Kidney (tissue), 14 donors: Measurements from ENCODE around the gene TTC13. TPM values are rescaled to one million over a fixed set of nuclear protein-coding genes. Genes with fewer than 3 reads are reported as not detected.
"Not testable (repeated sequence)": the region's sequence is repeated elsewhere in the genome, so short reads cannot be mapped to it uniquely, and the experiment has no call there.

Source experiments
- DNase-seq, 5 donors: peaks; one replicate each; pipeline ENCODE4 v3.0.0-alpha.2; 2013 to 2020
- FAIRE-seq: peaks from 2 replicates; lab custom pipeline; 2012; peaks lifted over from hg19 to GRCh38; lab: Jason Lieb, UNC
- H3K27ac ChIP-seq, 2 donors: one replicate each; pipeline ENCODE4 v1.7.0; 2013; ENCODE audit warnings: low read depth in 2 of 2, low read length in 2 of 2, inconsistent platforms in 1 of 2
- H3K27me3 ChIP-seq: one replicate; pipeline ENCODE4 v1.7.1; 2013; ENCODE audit warnings: low read length, inconsistent platforms; ENCODE audit not compliant: control insufficient read depth, insufficient read depth
- H3K36me3 ChIP-seq, 3 donors: one replicate each; pipeline versions ENCODE4 v1.7.0 to v1.7.1; 2013; ENCODE audit warnings: low read length in 3 of 3, control low read depth in 1 of 3, inconsistent platforms in 1 of 3; ENCODE audit not compliant: insufficient read depth in 3 of 3, control insufficient read depth in 2 of 3
- H3K4me1 ChIP-seq, 3 donors: one replicate each; pipeline versions ENCODE4 v1.7.0 to v1.7.1; 2013; ENCODE audit warnings: low read length in 3 of 3, inconsistent platforms in 1 of 3, low read depth in 1 of 3; ENCODE audit not compliant: control insufficient read depth in 2 of 3, insufficient read depth in 2 of 3
- H3K4me3 ChIP-seq, 3 donors: one replicate each; pipeline versions ENCODE4 v1.7.0 to v1.8.1; 2013; ENCODE audit warnings: low read length in 3 of 3, control low read depth in 1 of 3, inconsistent platforms in 1 of 3
- H3K9ac ChIP-seq, 3 donors: one replicate each; pipeline versions ENCODE4 v1.7.0 to v1.7.1; 2013; ENCODE audit warnings: low read length in 3 of 3, control low read depth in 1 of 3, inconsistent platforms in 1 of 3
- H3K9me3 ChIP-seq, 3 donors: one replicate each; pipeline versions ENCODE4 v1.7.0 to v1.7.1; 2013; ENCODE audit warnings: low read length in 3 of 3, control low read depth in 1 of 3, inconsistent platforms in 1 of 3; ENCODE audit not compliant: control insufficient read depth in 2 of 3, insufficient read depth in 1 of 3
- intact Hi-C: fragments of 100-400 bp; cut with DNase I; formaldehyde crosslinking; loops from one replicate; pipeline ENCODE4 v1.11.1; 2022
- polyA plus RNA-seq: library from polyadenylated mRNA; stranded (reverse); fragments of 350-450 nt; fragmentation: Illumina TruSeq; extraction: RNeasy Lipid Tissue Mini Kit (QIAGEN cat#74804); gene quantifications from one replicate; pipeline ENCODE4 v1.2.3, GENCODE V29; 2014; ENCODE audit warnings: low read depth, low replicate concordance; ENCODE audit not compliant: insufficient read depth
- total RNA-seq: library from RNA; stranded (reverse); fragmentation: NEBNext Ultra II Directional; extraction: Animal tissue kit (Norgen Biotek cat#: 25700); gene quantifications from one replicate; pipeline ENCODE4 v1.2.1, GENCODE V29; 2021
- TF ChIP-seq, protein P1 (sequence below): IDR thresholded peaks from 3 replicates; pipeline ENCODE4 v1.5.1; 2012; ENCODE audit warnings: mild to moderate bottlenecking, moderate library complexity, borderline replicate concordance; ENCODE audit not compliant: insufficient read depth; ENCODE audit errors: extremely low read depth
- donor health status: control.
- donor health status: control.
- donor health status: control.
- donor health status: control.
- donor health status: control.
- donor health status: DM: yes; HTN: yes; CAD: no.
- donor health status: Normal renal cell carcinoma (clear cell type).

TTC13 gene
- total and polyA plus RNA-seq, 2 donors from 2014 or later: 4.2 to 15.6 TPM

- H3K9ac ChIP-seq: no peak overlapping the region
- H3K4me1 ChIP-seq: no peaks in the 10 kb centered on the region
- DNase-seq (no peak), FAIRE-seq (no peak)
- no peak overlapping the region for H3K4me3 ChIP-seq
- H3K27me3 ChIP-seq: no peaks in the 10 kb centered on the region
- no peaks in the 10 kb centered on the region for H3K36me3 ChIP-seq
- intact Hi-C loops: no loop called here
- H3K9me3 ChIP-seq: no peaks in the 10 kb centered on the region
- H3K27ac ChIP-seq: no peak overlapping the region
- TF ChIP-seq, protein P1, sequence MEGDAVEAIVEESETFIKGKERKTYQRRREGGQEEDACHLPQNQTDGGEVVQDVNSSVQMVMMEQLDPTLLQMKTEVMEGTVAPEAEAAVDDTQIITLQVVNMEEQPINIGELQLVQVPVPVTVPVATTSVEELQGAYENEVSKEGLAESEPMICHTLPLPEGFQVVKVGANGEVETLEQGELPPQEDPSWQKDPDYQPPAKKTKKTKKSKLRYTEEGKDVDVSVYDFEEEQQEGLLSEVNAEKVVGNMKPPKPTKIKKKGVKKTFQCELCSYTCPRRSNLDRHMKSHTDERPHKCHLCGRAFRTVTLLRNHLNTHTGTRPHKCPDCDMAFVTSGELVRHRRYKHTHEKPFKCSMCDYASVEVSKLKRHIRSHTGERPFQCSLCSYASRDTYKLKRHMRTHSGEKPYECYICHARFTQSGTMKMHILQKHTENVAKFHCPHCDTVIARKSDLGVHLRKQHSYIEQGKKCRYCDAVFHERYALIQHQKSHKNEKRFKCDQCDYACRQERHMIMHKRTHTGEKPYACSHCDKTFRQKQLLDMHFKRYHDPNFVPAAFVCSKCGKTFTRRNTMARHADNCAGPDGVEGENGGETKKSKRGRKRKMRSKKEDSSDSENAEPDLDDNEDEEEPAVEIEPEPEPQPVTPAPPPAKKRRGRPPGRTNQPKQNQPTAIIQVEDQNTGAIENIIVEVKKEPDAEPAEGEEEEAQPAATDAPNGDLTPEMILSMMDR: no peak
Measured at GRCh38 chr1:231027136-231027925, 48.7 kb upstream of the TTC13 start.

- TF ChIP-seq, protein P1: no peak
- no peak for FAIRE-seq
- H3K4me1 ChIP-seq: no peaks in the 10 kb centered on the region
Measured at GRCh38 chr1:231026576-231026975, 47.9 kb upstream of the TTC13 start.

DNA sequence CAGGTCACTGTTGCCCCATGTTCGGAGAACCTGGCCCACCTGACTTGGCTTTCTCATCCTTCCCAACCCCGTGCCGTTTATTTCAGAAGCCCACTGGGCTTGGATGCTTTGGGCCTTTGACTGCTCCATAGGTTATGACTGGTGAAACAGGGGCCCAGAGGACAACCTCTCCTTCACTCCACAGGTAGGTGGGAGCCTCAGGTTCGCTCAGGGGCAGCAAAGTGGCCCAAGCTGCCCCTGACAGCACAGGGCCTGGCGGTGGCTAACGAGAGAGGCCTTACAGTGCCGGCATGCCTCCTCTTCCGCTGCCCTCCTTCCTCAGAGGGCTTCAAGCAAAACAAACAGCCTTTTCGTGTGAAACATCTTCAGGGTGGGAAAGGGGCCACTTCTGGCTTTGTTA lies 44.5 kb upstream of the TTC13 start:
- DNase-seq (no peak), FAIRE-seq (no peak)
- Histone ChIP-seq H3K9me3 (no peaks in the 10 kb centered on the region), H3K27ac (no peak overlapping the region), H3K4me3 (no peak overlapping the region), H3K4me1 (no peaks in the 10 kb centered on the region), H3K36me3 (no peaks in the 10 kb centered on the region), H3K27me3 (no peaks in the 10 kb centered on the region), H3K9ac (no peak overlapping the region)
- TF ChIP-seq, protein P1: no peak
- intact Hi-C loops: no loop called here

More at GRCh38 chr1:231026576-231026975, 47.9 kb upstream of the TTC13 start:
- DNase-seq: no peak
- no peaks in the 10 kb centered on the region for H3K9me3 ChIP-seq
- H3K27me3 ChIP-seq: no peaks in the 10 kb centered on the region
- H3K27ac ChIP-seq: no peak overlapping the region
- intact Hi-C loops: no loop called here
- no peak overlapping the region for H3K9ac ChIP-seq
- no peaks in the 10 kb centered on the region for H3K36me3 ChIP-seq
- H3K4me3 ChIP-seq: no peak overlapping the region

GRCh38 chr1:231022543-231022942 lies 43.9 kb upstream of the TTC13 start:
- FAIRE-seq, H3K4me1 ChIP-seq, intact Hi-C loops, DNase-seq, H3K27me3 ChIP-seq, H3K4me3 ChIP-seq, H3K9me3 ChIP-seq, H3K9ac ChIP-seq, H3K27ac ChIP-seq, H3K36me3 ChIP-seq: not testable (repeated sequence)
